Measurements from ENCODE around the gene IL4I1.

GRCh38 chr19:49927526-49928264 is 31.0 kb upstream of the IL4I1 start:
- no peak for TF ChIP-seq CTCF (IDR thresholded peaks at IDR 0.05)
- no peak for TF ChIP-seq POLR2A (IDR thresholded peaks at IDR 0.05)
